IMR-90 (cell line): ENCODE results near the gene UBL4A. TPM values are rescaled to one million over a fixed set of nuclear protein-coding genes. Genes with fewer than 3 reads are reported as not detected.

Experiments used
- ATAC-seq: fragments of 200-7000 bp; cut with Tn5 transposase; 2 replicates; pipeline ENCODE4 v1.9.1; 2020; ENCODE audit warnings: low read depth, mild to moderate bottlenecking, moderate library complexity
- BruUV-seq: library from RNA; stranded (reverse); fragments of 400-500 nt; replicated peaks from 2 replicates; lab custom pipeline; 2021; lab: Mats Ljungman, UMichigan
- CTCF ChIA-PET: fragments of 300-600 bp; formaldehyde crosslinking; extraction: SDS; loops from one replicate; lab custom pipeline; 2021; ENCODE audit warnings: antibody characterized with exemption; lab: Yijun Ruan, JAX
- POLR2A ChIA-PET: fragments of 300-600 bp; sonication (Branson Sonifier 250); formaldehyde crosslinking; loops from one replicate; lab custom pipeline; 2022; ENCODE audit warnings: antibody characterized with exemption; ENCODE audit not compliant: unreplicated experiment; lab: Charles Lee
- DNase-seq: peaks from one replicate; pipeline ENCODE4 v3.0.0; 2013
- H2AFZ ChIP-seq: replicated peaks from 2 replicates; pipeline ENCODE3; 2013; ENCODE audit warnings: low read length, mild to moderate bottlenecking; ENCODE audit not compliant: poor library complexity
- H2AK5ac ChIP-seq: 2 replicates; pipeline ENCODE4 v1.6.1; 2013; ENCODE audit warnings: low read depth, low read length, inconsistent platforms
- H2AK9ac ChIP-seq: replicated peaks from 2 replicates; pipeline ENCODE3; 2013; ENCODE audit warnings: mild to moderate bottlenecking, low read depth, low read length, moderate library complexity; ENCODE audit not compliant: poor library complexity
- H2BK120ac ChIP-seq: 2 replicates; pipeline ENCODE4 v1.6.1; 2013; ENCODE audit warnings: low read depth, low read length, inconsistent platforms
- H2BK15ac ChIP-seq: 3 replicates; pipeline ENCODE4 v1.6.1; 2013; ENCODE audit warnings: low read depth, low read length, inconsistent platforms
- H2BK20ac ChIP-seq: 2 replicates; pipeline ENCODE4 v1.6.1; 2013; ENCODE audit warnings: low read depth, mild to moderate bottlenecking, inconsistent platforms, low read length, moderate library complexity
- H2BK5ac ChIP-seq: 2 replicates; pipeline ENCODE4 v1.6.1; 2013; ENCODE audit warnings: mild to moderate bottlenecking, low read depth, low read length, inconsistent platforms; ENCODE audit not compliant: poor library complexity, severe bottlenecking
- H3K14ac ChIP-seq: replicated peaks from 2 replicates; pipeline ENCODE4 v1.6.1; 2013; ENCODE audit warnings: low read depth, low read length, inconsistent platforms
- H3K18ac ChIP-seq: 2 replicates; pipeline ENCODE4 v1.6.1; 2013; ENCODE audit warnings: low read depth, low read length, control low read depth
- H3K23ac ChIP-seq: 2 replicates; pipeline ENCODE4 v1.6.1; 2013; ENCODE audit warnings: low read depth, low read length, inconsistent platforms
- H3K27ac ChIP-seq: 2 replicates; pipeline ENCODE4 v1.5.1; 2013; ENCODE audit warnings: mild to moderate bottlenecking, control low read depth, low read length; ENCODE audit not compliant: insufficient read depth
- H3K27me3 ChIP-seq: 2 replicates; pipeline ENCODE4 v1.6.1; 2013; ENCODE audit warnings: low read length; ENCODE audit not compliant: control insufficient read depth, insufficient read depth
- H3K36me3 ChIP-seq: 2 replicates; pipeline ENCODE4 v1.6.1; 2013; ENCODE audit warnings: low read length, mixed read lengths; ENCODE audit not compliant: control insufficient read depth, insufficient read depth
- H3K4ac ChIP-seq: 2 replicates; pipeline ENCODE4 v1.6.1; 2013; ENCODE audit warnings: low read depth, low read length, inconsistent platforms
- H3K4me1 ChIP-seq: 2 replicates; pipeline ENCODE4 v1.6.1; 2013; ENCODE audit warnings: low read length, mixed read lengths; ENCODE audit not compliant: control insufficient read depth, insufficient read depth
- H3K4me2 ChIP-seq: 2 replicates; pipeline ENCODE4 v1.6.1; 2013; ENCODE audit warnings: low read depth, mild to moderate bottlenecking, control low read depth, low read length, moderate library complexity
- H3K4me3 ChIP-seq: 2 replicates; pipeline ENCODE4 v1.5.1; 2013; ENCODE audit warnings: low read depth, mild to moderate bottlenecking, control low read depth, low read length, moderate library complexity; ENCODE audit not compliant: insufficient read depth
- H3K56ac ChIP-seq: 2 replicates; pipeline ENCODE4 v1.6.1; 2013; ENCODE audit warnings: low read length, inconsistent platforms; ENCODE audit not compliant: insufficient read depth; ENCODE audit errors: extremely low read depth
- H3K79me1 ChIP-seq, 2 experiments: 2 replicates each; pipeline ENCODE4 v1.6.1; 2013; ENCODE audit warnings: low read length in 2 of 2, inconsistent platforms in 1 of 2, low read depth in 1 of 2
- H3K9ac ChIP-seq: 2 replicates; pipeline ENCODE4 v1.6.1; 2013; ENCODE audit warnings: low read depth, low read length, control low read depth
- H3K9me1 ChIP-seq: 2 replicates; pipeline ENCODE4 v1.6.1; 2013; ENCODE audit warnings: low read length, inconsistent platforms; ENCODE audit not compliant: insufficient read depth
- H3K9me3 ChIP-seq: 2 replicates; pipeline ENCODE4 v1.6.1; 2013; ENCODE audit warnings: low read length; ENCODE audit not compliant: control insufficient read depth, insufficient read depth
- H4K20me1 ChIP-seq: 2 replicates; pipeline ENCODE4 v1.6.1; 2013; ENCODE audit warnings: low read length, inconsistent platforms; ENCODE audit not compliant: insufficient read depth
- H4K5ac ChIP-seq: 2 replicates; pipeline ENCODE4 v1.6.1; 2013; ENCODE audit warnings: mild to moderate bottlenecking, low read depth, low read length, control low read depth
- H4K8ac ChIP-seq, 2 experiments: 2 replicates each; pipeline ENCODE4 v1.6.1; 2013; ENCODE audit warnings: low read depth in 2 of 2, low read length in 2 of 2, control low read depth in 1 of 2, inconsistent platforms in 1 of 2
- H4K91ac ChIP-seq: 2 replicates; pipeline ENCODE4 v1.6.1; 2013; ENCODE audit warnings: low read depth, low read length, inconsistent platforms; ENCODE audit not compliant: insufficient read depth
- CEBPB ChIP-seq: IDR thresholded peaks from 2 replicates; pipeline ENCODE4 v1.6.1; 2012; ENCODE audit warnings: low read depth, low read length, improper control_type of control experiment
- CHD1 ChIP-seq: IDR thresholded peaks from 2 replicates; pipeline ENCODE4 v1.6.1; 2012; ENCODE audit warnings: low read depth, low read length, improper control_type of control experiment
- FOS ChIP-seq: fragments of 150-350 bp; IDR thresholded peaks from 2 replicates; pipeline ENCODE4 v1.6.1; 2016; ENCODE audit warnings: low read depth, low read length
- MAZ ChIP-seq: IDR thresholded peaks from 2 replicates; pipeline ENCODE4 v1.6.1; 2012; ENCODE audit warnings: low read depth, mild to moderate bottlenecking, low read length, improper control_type of control experiment, moderate library complexity, borderline replicate concordance
- MXI1 ChIP-seq: IDR thresholded peaks from 2 replicates; pipeline ENCODE4 v1.6.1; 2012; ENCODE audit warnings: low read depth, mild to moderate bottlenecking, low read length, moderate library complexity, borderline replicate concordance
- NFE2L2 ChIP-seq: fragments of 150-350 bp; IDR thresholded peaks from 2 replicates; pipeline ENCODE4 v1.6.1; 2016; ENCODE audit warnings: low read depth, mild to moderate bottlenecking, low read length
- POLR2A ChIP-seq: IDR thresholded peaks from 2 replicates; pipeline ENCODE4 v1.6.1; 2012; ENCODE audit warnings: mild to moderate bottlenecking, low read depth, low read length
- RAD21 ChIP-seq: IDR thresholded peaks from 2 replicates; pipeline ENCODE4 v1.6.1; 2012; ENCODE audit warnings: low read length, improper control_type of control experiment
- RCOR1 ChIP-seq: IDR thresholded peaks from 2 replicates; pipeline ENCODE4 v1.6.1; 2012; ENCODE audit warnings: mild to moderate bottlenecking, low read length, improper control_type of control experiment; ENCODE audit not compliant: insufficient replicate concordance
- SMC3 ChIP-seq: fragments of 150-350 bp; IDR thresholded peaks from 2 replicates; pipeline ENCODE4 v1.6.1; 2016; ENCODE audit warnings: low read depth, mild to moderate bottlenecking, antibody characterized with exemption, low read length, moderate library complexity
- WGBS, 2 experiments: methylation state at CpG; one replicate each; pipeline versions ENCODE4 v1.1.5 to v1.1.7; 2013; ENCODE audit warnings: missing lambda C conversion rate in 2 of 2; ENCODE audit not compliant: insufficient read length in 1 of 2; ENCODE audit errors: extremely low coverage in 2 of 2; 5-methylcytosine and 5-hydroxymethylcytosine counted together
- dilution Hi-C: fragments of 300-500 bp; cut with HindIII; formaldehyde crosslinking; loops from one replicate; pipeline ENCODE4 v1.14.3; 2018; ENCODE audit warnings: low sequenced_read_pairs; ENCODE audit not compliant: unreplicated experiment
- in situ Hi-C: fragments of 300-500 bp; cut with MboI; formaldehyde crosslinking; loops from 3 replicates; pipeline ENCODE4 v1.14.3; 2019; ENCODE audit warnings: low sequenced_read_pairs, inconsistent platforms, mixed read lengths
- intact Hi-C: fragments of 100-400 bp; cut with micrococcal nuclease; formaldehyde crosslinking; loops from 2 replicates; pipeline ENCODE4 v1.10.0; 2022
- polyA plus RNA-seq, 3 experiments: library from polyadenylated mRNA; depleted of rRNA; stranded (reverse); fragments of >200 nt; gene quantifications; 2 replicates each; pipeline ENCODE4 v1.2.3, GENCODE V29; 2012; ENCODE audit warnings: low replicate concordance in 1 of 3
- total RNA-seq: library from RNA; depleted of rRNA; stranded (reverse); fragments of >200 nt; gene quantifications from 2 replicates; pipeline ENCODE4 v1.2.3, GENCODE V29; 2012
- TF ChIP-seq, protein P1 (sequence below): fragments of 150-350 bp; IDR thresholded peaks from 2 replicates; pipeline ENCODE4 v1.6.1; 2017; ENCODE audit warnings: mild to moderate bottlenecking, antibody characterized with exemption, low read length, low read depth

UBL4A gene
- total and polyA plus RNA-seq, 2 of the 4 experiments (the other 2 are of a cell fraction) = 24.6 to 28.3 TPM

DNA sequence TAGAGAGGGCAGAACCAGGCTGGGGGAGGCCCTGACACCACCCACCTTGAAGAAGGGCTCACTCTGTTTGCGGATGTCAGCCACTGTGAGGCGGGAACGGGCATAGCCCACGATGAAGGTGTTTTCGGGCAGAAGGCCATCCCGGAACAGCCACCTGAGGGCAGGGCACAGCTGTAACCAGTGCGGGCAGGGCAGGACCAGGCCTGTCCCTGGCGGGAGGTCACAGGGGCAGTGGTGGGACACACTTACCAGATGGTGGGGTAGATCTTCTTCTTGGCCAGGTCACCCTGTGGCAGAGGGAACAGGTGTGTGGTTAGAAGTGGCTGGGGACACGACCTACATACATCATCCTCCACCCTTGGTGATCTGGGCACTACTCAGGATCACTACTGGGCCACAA, 49.5 kb upstream of the UBL4A start:
- Histone ChIP-seq H2BK20ac (no peak overlapping the region), H3K27ac (no peak overlapping the region), H2BK120ac (no peak overlapping the region), H3K9me3 (no peaks in the 10 kb centered on the region), H3K23ac (no peak overlapping the region), H3K4me1 (peaks cover 5% of the 10 kb centered on the region), H2AFZ (no peak overlapping the region), H3K36me3 (peaks cover 50% of the 10 kb centered on the region), H4K91ac (no peak overlapping the region), H4K8ac (no peak overlapping the region), H4K20me1 (peaks cover 12% of the 10 kb centered on the region), H3K9ac (no peak overlapping the region), H2AK5ac (no peak overlapping the region), H4K5ac (no peak overlapping the region), H3K18ac (no peak overlapping the region), H3K9me1 (peaks cover 2% of the 10 kb centered on the region), H2BK15ac (no peak overlapping the region), H3K79me1 (peaks cover 0 to 28% of the 10 kb centered on the region in 2 experiments; a peak in 2 of 4 replicates), H2AK9ac (no peak overlapping the region), H3K4me3 (no peak overlapping the region), H3K56ac (no peak overlapping the region), H3K4ac (no peak overlapping the region), H3K4me2 (no peak overlapping the region), H3K27me3 (no peaks in the 10 kb centered on the region), H2BK5ac (no peak overlapping the region), H3K14ac (no peak overlapping the region)
- 100% methylated on average over 2 of the region's 9 CpGs; no CpG with 5 or more reads in 1 of the 2 experiments for WGBS, 2 experiments
- dilution Hi-C loops (no loop called here), in situ Hi-C loops (loop anchor here (25.0 kb wide), 1 partner anchor 1574 kb away; no protein-coding TSS in a partner anchor), intact Hi-C loops (no loop called here)
- BruUV-seq = no TSS peak
- TF ChIP-seq NFE2L2 = no peak
- TF ChIP-seq RCOR1 = no peak
- TF ChIP-seq FOS = no peak
- no peak for TF ChIP-seq MXI1
- TF ChIP-seq POLR2A = no peak
- TF ChIP-seq MAZ = no peak
- TF ChIP-seq CHD1 = no peak
- TF ChIP-seq, protein P1, sequence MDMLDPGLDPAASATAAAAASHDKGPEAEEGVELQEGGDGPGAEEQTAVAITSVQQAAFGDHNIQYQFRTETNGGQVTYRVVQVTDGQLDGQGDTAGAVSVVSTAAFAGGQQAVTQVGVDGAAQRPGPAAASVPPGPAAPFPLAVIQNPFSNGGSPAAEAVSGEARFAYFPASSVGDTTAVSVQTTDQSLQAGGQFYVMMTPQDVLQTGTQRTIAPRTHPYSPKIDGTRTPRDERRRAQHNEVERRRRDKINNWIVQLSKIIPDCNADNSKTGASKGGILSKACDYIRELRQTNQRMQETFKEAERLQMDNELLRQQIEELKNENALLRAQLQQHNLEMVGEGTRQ = no peak
- TF ChIP-seq RAD21 = no peak
- TF ChIP-seq SMC3 = no peak
- TF ChIP-seq CEBPB = no peak
- DNase-seq (no peak), ATAC-seq (no peak)
- ChIA-PET POLR2A (no interaction called here), CTCF (no interaction called here)
